Stimulated activated memory B cell treated with anti-CD40 and anti-IgM and Interleukin-4, amounts not matched to agents 10 μg/mL and 1 μg/mL and 100 μg/mL, for 72 hours (primary cell): ENCODE results near the gene TRAK1.
A peak's percentile ranks its signal among the peaks of the same experiment; 100 is the strongest.

Experiments
- ATAC-seq: fragments of 150-1000 bp; cut with Tn5 transposase; 2 replicates; pipeline ENCODE4 v1.10.0; 2021
- H3K27ac Mint-ChIP-seq: one replicate; pipeline ENCODE4 v1.8.0; 2022; ENCODE audit warnings: mild to moderate bottlenecking, mixed read lengths
- H3K27me3 Mint-ChIP-seq: one replicate; pipeline ENCODE4 v1.8.0; 2022; ENCODE audit warnings: mixed read lengths
- H3K36me3 Mint-ChIP-seq: one replicate; pipeline ENCODE4 v1.8.0; 2022; ENCODE audit warnings: mixed read lengths
- H3K4me1 Mint-ChIP-seq: one replicate; pipeline ENCODE4 v1.8.0; 2022; ENCODE audit warnings: mixed read lengths
- H3K4me3 Mint-ChIP-seq: one replicate; pipeline ENCODE4 v1.8.0; 2022; ENCODE audit warnings: mild to moderate bottlenecking, moderate library complexity, mixed read lengths
- H3K9me3 Mint-ChIP-seq: one replicate; pipeline ENCODE4 v1.8.0; 2022; ENCODE audit warnings: mixed read lengths

Gene TRAK1

DNA sequence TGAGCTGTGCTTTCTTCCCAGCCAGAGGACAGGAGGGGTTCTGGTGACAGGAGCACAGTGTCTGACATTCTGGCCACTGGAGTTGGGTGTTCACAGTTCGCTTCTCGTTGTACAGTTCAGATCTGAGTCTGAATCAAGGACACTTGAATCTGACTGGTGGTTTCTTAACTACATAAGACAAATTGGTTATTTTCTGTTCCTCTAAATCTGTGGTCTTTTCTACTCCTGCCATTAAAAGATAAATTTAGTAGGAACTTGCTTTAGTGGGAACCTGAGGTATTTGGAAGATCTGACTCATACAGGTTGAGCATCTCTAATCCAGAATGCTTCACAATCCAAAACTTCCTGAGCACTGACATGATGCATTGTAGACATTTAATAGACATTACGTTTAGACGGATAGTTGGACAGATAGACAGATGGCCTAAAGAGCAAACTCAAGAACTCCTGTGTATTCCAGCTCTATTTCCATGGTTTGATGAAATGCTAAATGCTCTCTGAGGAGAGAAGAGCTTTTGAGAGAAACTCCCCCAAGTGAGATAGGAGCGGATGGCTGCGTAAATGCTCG is 103.9 kb downstream of the TRAK1 start:
- H3K36me3 Mint-ChIP-seq = peaks cover 55% of the 10 kb centered on the region
- ATAC-seq = peak; percentile 52
- peak overlapping the region; percentile 70 for H3K27ac Mint-ChIP-seq
- no peaks in the 10 kb centered on the region for H3K9me3 Mint-ChIP-seq
- H3K4me1 Mint-ChIP-seq = peaks cover 49% of the 10 kb centered on the region
- no peak overlapping the region for H3K4me3 Mint-ChIP-seq
- H3K27me3 Mint-ChIP-seq = no peaks in the 10 kb centered on the region

DNA sequence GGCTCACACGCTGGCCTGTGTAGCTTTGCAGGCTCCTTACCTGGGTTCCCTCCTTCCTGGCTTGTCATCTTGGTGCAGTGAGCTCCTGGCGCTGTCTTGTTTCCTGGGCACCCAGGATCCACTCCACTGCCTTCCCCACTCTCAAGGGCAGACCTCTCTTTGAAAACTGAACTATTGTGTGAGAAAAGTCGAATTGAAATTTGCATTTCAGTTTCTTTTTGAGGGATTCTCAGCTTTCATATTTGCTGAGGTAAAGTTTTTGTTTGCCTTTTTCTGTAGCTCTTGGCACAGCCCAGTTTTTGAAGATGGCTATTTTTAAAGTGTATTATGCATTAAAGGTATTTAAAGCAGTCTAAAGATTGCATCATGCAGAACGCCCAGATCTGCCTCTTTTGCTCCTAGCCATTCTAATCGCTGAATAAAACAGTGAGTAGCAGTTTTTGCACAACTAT is 104.7 kb downstream of the TRAK1 start:
- ATAC-seq = peak; percentile 37
- Mint-ChIP-seq H3K9me3 (no peaks in the 10 kb centered on the region), H3K4me1 (peaks cover 41% of the 10 kb centered on the region), H3K27me3 (no peaks in the 10 kb centered on the region), H3K27ac (peak overlapping the region; percentile 70), H3K4me3 (no peak overlapping the region), H3K36me3 (peaks cover 56% of the 10 kb centered on the region)

DNA sequence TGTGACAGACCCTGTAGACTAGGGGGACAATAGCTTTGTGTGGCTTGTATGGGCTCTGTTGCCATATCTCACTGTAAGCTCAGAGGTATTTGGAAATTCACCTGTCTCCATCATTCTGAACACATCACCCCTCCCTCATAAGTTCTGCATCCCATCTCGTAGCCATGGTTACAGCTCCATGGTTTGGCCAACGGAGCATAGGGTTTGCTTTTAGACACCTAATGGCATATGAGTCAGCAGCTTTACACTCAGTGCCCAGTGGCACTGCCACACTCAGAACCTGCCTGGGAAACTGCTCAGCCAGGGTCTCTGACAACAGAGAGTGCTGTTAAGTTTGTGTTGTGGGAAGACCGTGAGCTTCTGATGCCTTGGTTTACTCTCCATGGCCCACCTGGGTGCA is 107.6 kb downstream of the TRAK1 start:
- H3K9me3 Mint-ChIP-seq = no peaks in the 10 kb centered on the region
- no peaks in the 10 kb centered on the region for H3K27me3 Mint-ChIP-seq
- no peak for ATAC-seq
- H3K36me3 Mint-ChIP-seq = peaks cover 80% of the 10 kb centered on the region
- peaks cover 21% of the 10 kb centered on the region for H3K4me1 Mint-ChIP-seq
- no peak overlapping the region for H3K27ac Mint-ChIP-seq
- H3K4me3 Mint-ChIP-seq = no peak overlapping the region

DNA sequence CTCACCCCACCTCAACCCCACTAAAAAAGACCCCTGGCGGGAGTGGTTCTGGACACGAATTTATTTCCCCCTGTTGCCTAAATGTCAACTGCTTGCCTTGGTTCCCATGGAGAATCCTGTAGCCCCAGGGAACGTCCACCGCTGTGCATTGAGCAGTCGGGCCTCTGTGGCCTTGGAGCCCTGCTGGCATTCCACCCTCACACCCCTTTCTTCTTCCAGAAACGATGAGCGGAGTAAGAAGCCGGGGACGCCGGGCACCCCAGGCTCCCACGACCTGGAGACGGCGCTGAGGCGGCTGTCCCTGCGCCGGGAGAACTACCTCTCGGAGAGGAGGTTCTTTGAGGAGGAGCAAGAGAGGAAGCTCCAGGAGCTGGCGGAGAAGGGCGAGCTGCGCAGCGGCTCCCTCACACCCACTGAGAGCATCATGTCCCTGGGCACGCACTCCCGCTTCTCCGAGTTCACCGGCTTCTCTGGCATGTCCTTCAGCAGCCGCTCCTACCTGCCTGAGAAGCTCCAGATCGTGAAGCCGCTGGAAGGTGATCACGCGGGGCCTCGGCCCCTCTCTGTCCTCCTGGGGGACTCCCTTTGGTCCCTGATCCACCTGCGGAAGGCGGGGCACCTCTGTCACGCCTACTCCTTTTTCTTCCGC is 111.2 kb downstream of the TRAK1 start:
- H3K9me3 Mint-ChIP-seq = no peaks in the 10 kb centered on the region

DNA sequence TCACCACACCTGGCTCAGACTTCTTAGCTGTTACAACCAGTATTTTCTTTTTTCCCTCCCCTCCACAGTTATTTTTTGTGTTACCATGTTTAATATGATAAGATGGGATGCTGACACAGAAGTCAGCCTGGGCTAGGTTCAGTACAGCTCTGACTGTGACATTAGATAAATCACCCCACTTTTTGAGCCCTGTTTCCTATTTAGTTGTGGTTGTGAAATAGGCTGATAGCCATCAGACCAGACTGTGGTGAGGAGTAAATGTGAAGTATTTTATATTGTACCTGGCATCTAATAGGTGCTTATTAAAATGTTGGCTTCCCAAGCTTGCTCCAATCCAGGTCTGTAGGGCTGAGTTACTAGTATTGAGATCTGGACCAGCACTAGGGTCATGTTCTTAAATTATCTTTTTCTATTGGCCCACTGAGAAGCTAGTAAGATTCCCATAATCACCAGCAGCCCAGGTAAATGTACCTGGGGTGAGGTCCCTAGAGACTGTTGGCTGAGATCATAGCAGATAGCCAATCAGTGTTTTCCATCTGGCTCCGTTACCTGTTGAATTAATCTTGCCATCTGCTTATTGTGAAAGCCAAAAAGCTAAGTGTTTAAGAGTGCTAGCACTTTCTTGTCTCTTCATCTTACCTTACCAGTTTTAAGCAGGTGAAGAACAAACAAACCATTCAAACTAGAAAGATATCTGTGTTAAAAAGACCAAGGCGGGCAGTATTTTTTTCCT is 113.9 kb downstream of the TRAK1 start:
- H3K9me3 Mint-ChIP-seq = no peaks in the 10 kb centered on the region
- H3K4me3 Mint-ChIP-seq = no peak overlapping the region
- no peak for ATAC-seq
- no peaks in the 10 kb centered on the region for H3K27me3 Mint-ChIP-seq
- H3K36me3 Mint-ChIP-seq = peaks cover 65% of the 10 kb centered on the region
- no peak overlapping the region for H3K27ac Mint-ChIP-seq
- H3K4me1 Mint-ChIP-seq = no peaks in the 10 kb centered on the region

More for the DNA sequence above, 111.2 kb downstream of the TRAK1 start:
- Mint-ChIP-seq H3K4me1 (no peaks in the 10 kb centered on the region), H3K4me3 (no peak overlapping the region), H3K27me3 (no peaks in the 10 kb centered on the region), H3K36me3 (peaks cover 63% of the 10 kb centered on the region), H3K27ac (no peak overlapping the region)
- ATAC-seq = no peak

DNA sequence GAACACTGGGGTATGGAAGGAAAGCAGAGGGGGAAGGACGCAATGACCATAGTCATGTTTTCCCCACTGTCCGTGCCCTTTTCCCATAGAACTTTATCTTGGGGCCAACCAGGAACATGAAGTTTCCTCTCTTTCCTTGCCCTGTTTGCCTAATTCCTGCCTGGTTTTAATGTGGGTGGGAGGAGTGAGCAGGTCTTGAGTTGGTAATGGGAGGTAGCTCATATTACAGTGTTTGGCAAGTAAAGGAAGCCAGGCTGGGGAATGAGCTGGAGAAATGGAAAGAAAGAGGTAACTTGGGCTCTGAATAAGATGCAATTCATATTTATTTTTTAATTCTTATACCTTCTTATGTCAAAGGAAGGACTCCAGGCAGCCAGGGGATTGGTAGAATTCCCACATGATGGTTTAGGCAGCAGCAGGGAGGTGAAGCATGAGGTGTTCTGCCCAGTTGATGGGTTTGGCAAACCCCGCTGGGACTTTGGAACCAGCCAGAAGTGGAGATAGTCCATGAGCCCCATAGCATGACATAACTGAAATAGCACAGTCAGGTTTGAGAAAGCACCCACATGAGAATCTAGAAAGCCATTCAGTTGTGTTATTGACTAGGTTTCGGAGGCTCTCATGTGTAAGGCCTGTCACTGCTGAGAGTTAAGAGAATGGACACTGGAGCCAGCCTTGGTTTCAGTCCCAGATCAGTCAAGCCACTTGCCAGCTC is 114.8 kb downstream of the TRAK1 start:
- no peak overlapping the region for H3K4me3 Mint-ChIP-seq
- H3K27ac Mint-ChIP-seq = no peak overlapping the region
- no peaks in the 10 kb centered on the region for H3K27me3 Mint-ChIP-seq
- H3K36me3 Mint-ChIP-seq = peaks cover 65% of the 10 kb centered on the region
- no peaks in the 10 kb centered on the region for H3K4me1 Mint-ChIP-seq
- ATAC-seq = no peak
- no peaks in the 10 kb centered on the region for H3K9me3 Mint-ChIP-seq

DNA sequence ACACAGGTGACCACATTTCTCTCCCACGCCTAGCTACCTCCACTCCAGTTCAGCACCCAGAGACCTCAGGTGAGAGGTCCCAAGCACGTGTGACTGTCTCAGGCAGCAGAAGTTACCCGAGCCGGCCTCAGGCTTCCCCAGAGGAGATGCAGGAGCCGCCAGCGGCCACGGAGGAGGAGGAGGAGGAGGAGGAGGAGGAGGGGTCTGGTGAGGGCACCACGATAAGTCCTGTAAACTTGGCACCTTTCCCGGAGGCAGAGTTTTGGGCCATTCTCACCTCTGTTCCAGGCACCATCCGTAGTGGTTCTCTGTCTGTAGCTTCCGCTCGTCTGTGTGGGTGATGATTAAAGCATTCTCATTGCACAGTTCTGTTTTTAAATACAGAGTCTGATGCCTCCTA is 118.8 kb downstream of the TRAK1 start:
- no peaks in the 10 kb centered on the region for H3K9me3 Mint-ChIP-seq
- H3K36me3 Mint-ChIP-seq = peaks cover 70% of the 10 kb centered on the region
- peaks cover 28% of the 10 kb centered on the region for H3K4me1 Mint-ChIP-seq
- no peak overlapping the region for H3K4me3 Mint-ChIP-seq
- H3K27ac Mint-ChIP-seq = no peak overlapping the region
- H3K27me3 Mint-ChIP-seq = no peaks in the 10 kb centered on the region
- ATAC-seq = no peak

DNA sequence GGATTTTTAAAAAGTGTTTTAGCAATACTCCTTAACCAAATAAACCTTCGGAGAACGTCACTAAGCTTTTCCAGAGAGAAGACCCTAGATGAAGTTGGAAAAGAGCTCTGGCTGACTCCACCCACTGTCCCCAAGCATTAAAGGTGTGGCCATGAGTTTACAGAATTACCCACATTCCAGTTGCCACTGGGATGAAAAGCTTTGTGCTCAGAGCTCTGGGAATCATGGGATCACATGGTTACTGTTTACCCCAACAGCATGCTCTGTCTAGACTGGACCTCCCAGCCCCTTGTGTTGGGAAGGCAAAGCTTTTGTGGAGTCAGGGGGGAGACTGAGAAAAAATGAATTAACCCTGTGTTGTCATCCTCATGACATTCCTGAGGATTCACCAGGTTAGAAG is 119.6 kb downstream of the TRAK1 start:
- Mint-ChIP-seq H3K27me3 (no peaks in the 10 kb centered on the region), H3K4me3 (no peak overlapping the region), H3K4me1 (peaks cover 30% of the 10 kb centered on the region), H3K36me3 (peaks cover 71% of the 10 kb centered on the region), H3K9me3 (no peaks in the 10 kb centered on the region), H3K27ac (no peak overlapping the region)
- ATAC-seq = no peak

DNA sequence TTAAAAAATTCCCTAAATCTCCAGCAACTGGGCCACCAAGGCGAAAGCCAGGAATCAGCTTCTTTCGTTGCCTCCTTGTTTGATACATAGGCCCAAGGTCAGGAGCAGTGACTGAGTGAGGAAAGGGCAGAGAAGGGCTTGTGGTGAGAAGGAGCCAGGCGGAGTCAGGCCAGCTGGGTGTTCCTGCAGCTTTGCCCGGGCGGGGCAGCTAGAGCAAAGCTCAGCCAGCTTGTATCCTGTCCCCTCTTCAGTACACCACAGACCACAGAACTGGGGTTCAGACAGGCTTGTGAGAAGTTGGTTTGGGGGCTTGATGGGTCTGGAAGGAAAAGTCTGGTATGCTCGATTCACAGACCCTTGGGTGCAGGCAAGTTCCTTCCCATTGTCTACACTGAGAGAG is 122.3 kb downstream of the TRAK1 start:
- Mint-ChIP-seq H3K4me1 (peaks cover 44% of the 10 kb centered on the region), H3K9me3 (no peaks in the 10 kb centered on the region), H3K27me3 (no peaks in the 10 kb centered on the region), H3K27ac (peak overlapping the region; percentile 69), H3K36me3 (peaks cover 90% of the 10 kb centered on the region), H3K4me3 (no peak overlapping the region)
- no peak for ATAC-seq

DNA sequence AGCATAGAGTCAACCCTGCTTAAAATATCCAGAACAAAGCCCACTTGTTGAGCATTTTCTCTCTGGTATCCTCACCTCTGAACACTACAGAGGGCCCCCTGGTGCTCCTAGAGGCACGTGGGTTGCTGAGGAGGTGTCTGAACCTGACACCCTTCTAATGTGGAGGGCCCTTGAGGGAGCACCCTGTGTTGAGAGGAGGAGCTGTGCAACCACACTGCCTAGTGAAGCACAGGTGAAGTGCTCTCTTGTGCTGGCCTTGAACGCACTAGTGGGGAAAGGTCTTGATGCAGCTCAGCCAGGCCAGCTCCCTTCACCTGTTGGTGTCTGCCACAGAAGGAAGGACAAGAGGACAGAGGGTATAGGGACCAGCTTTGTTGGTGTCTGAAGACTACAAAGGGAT is 122.9 kb downstream of the TRAK1 start:
- Mint-ChIP-seq H3K36me3 (peaks cover 83% of the 10 kb centered on the region), H3K27ac (peak overlapping the region; percentile 69)

DNA sequence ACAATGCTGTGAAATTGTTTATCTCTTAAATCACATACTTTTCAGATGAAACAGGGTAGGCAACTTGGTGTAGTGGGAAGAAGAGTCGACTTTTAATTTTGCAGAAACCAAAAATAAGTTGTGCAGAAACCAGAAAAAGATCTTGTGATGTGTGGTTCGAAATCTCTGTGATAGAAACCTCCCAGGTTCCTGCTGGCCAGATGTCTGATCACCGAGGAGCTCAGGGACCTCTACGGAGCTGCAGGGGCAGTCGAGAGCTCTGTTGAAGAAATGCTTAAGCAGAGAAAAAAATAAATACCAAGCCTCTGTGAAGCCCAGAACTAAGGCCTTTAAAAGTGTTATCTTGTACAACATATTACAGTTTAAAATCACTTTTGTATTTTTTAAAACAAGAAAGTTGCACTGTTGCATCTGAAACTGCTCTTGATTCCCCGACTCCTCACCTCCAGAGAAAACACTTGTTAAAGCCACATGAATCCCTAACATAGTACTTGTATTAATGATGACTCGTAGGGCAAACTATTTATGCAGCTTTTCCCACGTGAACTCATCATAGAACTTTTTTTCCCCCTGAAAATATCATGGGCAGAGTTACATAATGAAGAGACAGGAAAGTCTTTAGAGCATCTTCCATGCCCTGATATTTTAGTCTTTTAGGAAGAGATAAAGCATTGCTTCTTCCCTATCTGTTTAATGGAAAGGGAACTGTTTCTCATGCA is 123.6 kb downstream of the TRAK1 start:
- Mint-ChIP-seq H3K4me3 (no peak overlapping the region), H3K9me3 (no peaks in the 10 kb centered on the region)

More for the DNA sequence above, 122.9 kb downstream of the TRAK1 start:
- no peaks in the 10 kb centered on the region for H3K9me3 Mint-ChIP-seq
- peaks cover 44% of the 10 kb centered on the region for H3K4me1 Mint-ChIP-seq
- no peak overlapping the region for H3K4me3 Mint-ChIP-seq
- no peak for ATAC-seq
- H3K27me3 Mint-ChIP-seq = no peaks in the 10 kb centered on the region

DNA sequence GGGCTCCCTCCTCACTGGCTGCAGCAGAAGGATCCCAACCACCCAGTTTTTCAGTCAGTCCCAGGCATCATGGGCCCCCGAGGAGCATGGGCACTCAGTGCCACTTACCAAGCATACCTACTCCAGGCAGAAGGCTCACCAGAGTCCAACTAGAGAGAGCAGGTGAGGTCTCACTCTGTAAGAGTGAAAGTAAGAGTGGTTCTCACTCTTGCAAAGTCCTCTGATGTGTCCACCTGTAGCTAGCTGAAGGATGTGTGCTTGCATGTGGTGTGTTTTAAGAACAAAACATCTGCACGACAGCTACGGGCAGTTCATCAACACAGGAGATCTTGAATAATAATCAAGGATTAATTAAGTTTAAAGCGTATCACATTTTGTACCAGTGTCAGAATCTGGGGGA is 125.1 kb downstream of the TRAK1 start:
- Mint-ChIP-seq H3K27ac (no peak overlapping the region), H3K9me3 (no peaks in the 10 kb centered on the region), H3K4me1 (peaks cover 44% of the 10 kb centered on the region), H3K36me3 (peaks cover 78% of the 10 kb centered on the region), H3K27me3 (no peaks in the 10 kb centered on the region), H3K4me3 (no peak overlapping the region)
- ATAC-seq = no peak

More for the DNA sequence above, 123.6 kb downstream of the TRAK1 start:
- H3K27ac Mint-ChIP-seq = peak overlapping the region; percentile 69
- H3K36me3 Mint-ChIP-seq = peaks cover 77% of the 10 kb centered on the region
- H3K27me3 Mint-ChIP-seq = no peaks in the 10 kb centered on the region
- H3K4me1 Mint-ChIP-seq = peaks cover 44% of the 10 kb centered on the region
- ATAC-seq = no peak

DNA sequence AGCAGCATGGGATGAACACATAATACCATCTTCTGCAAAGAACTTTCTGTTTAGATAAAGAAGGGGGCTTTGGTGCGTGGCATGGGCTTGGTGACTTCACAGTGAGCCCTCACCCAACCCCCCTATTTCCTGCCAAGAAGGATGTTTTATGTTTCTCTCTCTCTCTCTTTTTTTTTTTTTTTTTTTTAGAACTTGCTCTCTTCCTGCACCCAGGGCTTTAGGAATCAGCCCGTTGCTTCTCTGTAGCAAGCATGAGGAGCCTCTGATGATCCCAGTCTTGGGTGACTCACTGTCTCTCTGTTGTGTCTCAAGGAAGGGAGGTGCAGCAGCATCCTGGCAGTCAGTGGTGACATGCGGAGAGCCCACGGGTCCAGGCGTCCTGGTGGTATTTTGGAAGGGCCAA is 125.8 kb downstream of the TRAK1 start:
- ATAC-seq = no peak
- Mint-ChIP-seq H3K27me3 (no peaks in the 10 kb centered on the region), H3K36me3 (peaks cover 78% of the 10 kb centered on the region), H3K4me1 (peaks cover 38% of the 10 kb centered on the region), H3K4me3 (no peak overlapping the region), H3K27ac (no peak overlapping the region), H3K9me3 (no peaks in the 10 kb centered on the region)

DNA sequence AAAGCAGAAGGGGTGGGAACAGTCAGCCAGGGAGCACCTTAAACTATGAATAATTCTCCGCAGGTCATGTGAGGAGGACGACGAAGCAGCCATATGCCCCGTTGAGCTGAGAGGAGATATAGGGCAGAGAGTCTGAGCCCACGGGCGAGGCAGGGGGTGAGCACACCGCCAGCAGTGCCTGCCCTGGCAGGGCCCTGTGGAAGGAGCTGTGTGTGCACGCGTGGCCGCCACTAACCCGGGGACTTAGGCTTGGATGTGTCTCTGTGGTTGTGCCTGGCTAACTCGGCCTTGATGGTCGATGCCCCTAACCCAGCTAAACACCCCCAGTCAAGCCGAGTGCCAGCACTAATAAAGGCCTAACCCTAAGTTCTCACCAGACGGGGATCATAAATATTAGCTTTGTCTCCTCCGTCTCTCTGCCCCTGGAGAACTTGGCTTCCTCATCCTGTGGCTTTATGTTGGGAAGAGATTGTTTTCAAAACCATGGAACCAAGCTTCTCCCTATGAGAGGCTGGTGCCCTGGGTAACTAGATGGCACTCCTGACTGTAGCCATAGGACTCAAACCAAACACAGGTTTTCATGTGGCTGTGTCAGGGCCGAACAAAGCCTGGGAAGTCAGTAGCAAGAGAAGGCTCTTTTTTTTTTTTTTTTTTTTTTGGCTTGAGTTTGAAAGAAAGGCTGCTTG is 129.4 kb downstream of the TRAK1 start:
- Mint-ChIP-seq H3K4me1 (peaks cover 14% of the 10 kb centered on the region), H3K9me3 (no peaks in the 10 kb centered on the region), H3K27me3 (no peaks in the 10 kb centered on the region), H3K4me3 (no peak overlapping the region), H3K36me3 (peaks cover 80% of the 10 kb centered on the region), H3K27ac (no peak overlapping the region)
- no peak for ATAC-seq
